ENCODE measurements around the gene DIRAS1. TPM values are rescaled to one million over a fixed set of nuclear protein-coding genes. Genes with fewer than 3 reads are reported as not detected.

The DIRAS1 gene
- total and polyA plus RNA-seq, 8 donors: 2.4 to 16.3 (median 3.4) TPM

DNA sequence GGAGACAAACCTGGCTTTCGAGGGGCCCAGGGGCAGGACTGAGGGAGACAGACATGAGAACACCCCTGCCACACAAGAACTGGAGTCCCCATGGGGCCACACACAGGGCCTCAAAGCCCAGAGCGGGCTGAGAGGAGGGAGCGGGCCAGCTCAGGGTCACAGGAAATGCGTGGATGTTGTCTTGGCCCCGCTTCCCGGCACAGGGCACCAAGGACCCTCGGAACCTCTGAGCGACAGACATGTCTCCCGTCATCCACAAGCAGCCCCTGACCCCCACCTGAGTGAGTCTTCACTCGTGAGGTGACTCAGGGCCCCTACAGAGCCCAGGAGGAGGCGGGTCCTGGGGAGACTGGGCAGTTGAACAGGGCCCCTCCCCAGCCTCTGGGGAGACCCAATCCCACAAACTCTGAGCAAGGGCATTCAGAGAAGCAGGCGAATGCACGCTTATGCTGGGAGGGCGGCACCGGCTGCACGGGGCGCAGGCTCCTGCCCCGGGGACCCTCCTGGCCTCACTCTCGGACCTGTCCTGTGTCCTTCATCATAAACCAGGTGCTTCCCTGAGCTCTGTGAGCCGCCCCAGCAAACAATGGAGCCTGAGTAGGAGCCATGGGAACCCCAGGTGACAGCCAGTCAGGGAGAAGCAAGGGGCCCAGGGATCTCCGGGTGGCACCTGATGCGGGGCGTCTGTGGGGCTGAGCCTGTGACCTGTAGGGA lies 41.8 kb upstream of the DIRAS1 start:
- FAIRE-seq (no peak), ATAC-seq (no peak), DNase-seq (no peak)
- Histone ChIP-seq H3K36me3 (peaks cover 0 to 54% (median 16%) of the 10 kb centered on the region in 3 donors), H3K27ac (no peak overlapping the region), H3K9me3 (no peaks in the 10 kb centered on the region), H3K27me3 (no peaks in the 10 kb centered on the region), H3K4me3 (no peak overlapping the region), H3K4me1 (no peaks in the 10 kb centered on the region)
- intact Hi-C loops (cut with DNase I): loop anchor here in 1 of 3 donors (10.0 kb wide), 1 partner anchor 108 kb away; no protein-coding TSS in a partner anchor
- 96 to 98% methylated on average over 23 of the region's 23 CpGs for WGBS, 2 donors
- TF ChIP-seq, protein P1, sequence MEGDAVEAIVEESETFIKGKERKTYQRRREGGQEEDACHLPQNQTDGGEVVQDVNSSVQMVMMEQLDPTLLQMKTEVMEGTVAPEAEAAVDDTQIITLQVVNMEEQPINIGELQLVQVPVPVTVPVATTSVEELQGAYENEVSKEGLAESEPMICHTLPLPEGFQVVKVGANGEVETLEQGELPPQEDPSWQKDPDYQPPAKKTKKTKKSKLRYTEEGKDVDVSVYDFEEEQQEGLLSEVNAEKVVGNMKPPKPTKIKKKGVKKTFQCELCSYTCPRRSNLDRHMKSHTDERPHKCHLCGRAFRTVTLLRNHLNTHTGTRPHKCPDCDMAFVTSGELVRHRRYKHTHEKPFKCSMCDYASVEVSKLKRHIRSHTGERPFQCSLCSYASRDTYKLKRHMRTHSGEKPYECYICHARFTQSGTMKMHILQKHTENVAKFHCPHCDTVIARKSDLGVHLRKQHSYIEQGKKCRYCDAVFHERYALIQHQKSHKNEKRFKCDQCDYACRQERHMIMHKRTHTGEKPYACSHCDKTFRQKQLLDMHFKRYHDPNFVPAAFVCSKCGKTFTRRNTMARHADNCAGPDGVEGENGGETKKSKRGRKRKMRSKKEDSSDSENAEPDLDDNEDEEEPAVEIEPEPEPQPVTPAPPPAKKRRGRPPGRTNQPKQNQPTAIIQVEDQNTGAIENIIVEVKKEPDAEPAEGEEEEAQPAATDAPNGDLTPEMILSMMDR (IDR thresholded peaks at IDR 0.05): no peak

DNA sequence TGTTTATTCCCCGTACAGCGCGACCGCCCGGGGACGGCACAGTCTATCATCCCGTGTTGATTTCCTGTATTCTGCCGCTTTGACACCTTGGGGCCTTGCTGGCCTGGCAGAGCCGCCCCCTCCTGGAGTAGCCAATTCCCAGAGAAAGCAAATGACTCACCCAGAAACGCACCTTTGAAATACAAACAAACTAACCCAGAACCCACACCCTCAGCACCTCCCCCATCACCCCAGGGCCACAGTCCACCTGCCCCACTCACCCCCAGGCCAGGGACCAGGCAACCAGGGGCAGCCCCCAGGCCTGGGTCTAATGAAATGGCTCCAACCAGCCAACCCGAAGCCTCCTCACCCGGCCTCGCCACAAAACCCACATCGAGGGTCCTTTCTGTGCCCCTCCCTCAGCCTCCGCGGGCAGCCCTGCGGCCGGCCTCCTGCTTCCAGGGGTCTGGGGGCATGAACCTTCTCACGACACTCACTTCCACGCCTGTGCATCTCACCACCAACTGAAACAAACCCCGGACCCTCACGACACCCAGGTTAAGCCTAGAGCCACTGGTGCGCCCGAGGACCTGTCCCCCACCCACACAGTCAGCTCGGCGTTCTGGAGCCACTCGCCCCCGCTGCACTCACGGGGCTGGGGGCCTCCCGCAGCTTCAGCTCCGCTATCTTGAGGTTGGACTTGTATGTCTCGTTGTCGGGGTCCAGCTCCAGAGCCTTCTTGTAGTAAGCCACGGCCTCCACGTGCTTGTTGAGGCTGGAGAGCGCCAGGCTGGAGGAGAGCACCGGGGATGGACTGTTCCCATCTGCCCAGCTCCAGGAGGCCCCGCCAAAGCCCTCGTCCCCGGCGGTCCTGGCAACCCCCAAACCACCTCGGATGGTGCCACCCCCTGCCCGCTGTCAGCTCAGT lies 41.0 kb upstream of the DIRAS1 start:
- intact Hi-C loops (cut with DNase I): loop anchor here in 1 of 3 donors (10.0 kb wide), 1 partner anchor 107 kb away; no protein-coding TSS in a partner anchor
- DNase-seq (no peak), FAIRE-seq (no peak), ATAC-seq (no peak)
- Histone ChIP-seq H3K36me3 (peaks cover 0 to 54% (median 16%) of the 10 kb centered on the region in 3 donors), H3K4me3 (no peak overlapping the region), H3K9me3 (no peaks in the 10 kb centered on the region), H3K4me1 (no peaks in the 10 kb centered on the region), H3K27me3 (no peaks in the 10 kb centered on the region), H3K27ac (no peak overlapping the region)
- TF ChIP-seq, protein P1 (IDR thresholded peaks at IDR 0.05): no peak
- WGBS, 2 donors: 93 to 96% methylated on average over 43 of the region's 43 CpGs

DNA sequence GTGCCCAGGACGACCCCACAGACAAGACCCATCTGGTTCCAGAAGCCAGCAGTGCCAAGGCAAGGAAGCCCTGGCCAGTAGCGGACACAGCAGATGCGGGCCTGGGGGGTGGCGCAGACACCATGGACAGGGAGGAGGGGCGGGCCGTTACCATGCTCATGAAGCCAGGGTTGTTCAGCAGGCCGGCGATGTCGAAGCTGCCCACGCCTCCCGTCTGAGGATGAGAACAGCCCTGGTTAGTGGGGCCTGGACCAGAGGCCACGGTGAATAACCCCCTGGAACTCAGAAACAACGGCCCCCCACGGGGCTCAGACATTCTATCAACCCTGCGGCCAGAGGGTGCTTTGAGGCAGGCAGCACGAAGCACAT lies 40.1 kb upstream of the DIRAS1 start:
- 93% methylated on average over 16 of the region's 16 CpGs for WGBS, 2 donors

DNA sequence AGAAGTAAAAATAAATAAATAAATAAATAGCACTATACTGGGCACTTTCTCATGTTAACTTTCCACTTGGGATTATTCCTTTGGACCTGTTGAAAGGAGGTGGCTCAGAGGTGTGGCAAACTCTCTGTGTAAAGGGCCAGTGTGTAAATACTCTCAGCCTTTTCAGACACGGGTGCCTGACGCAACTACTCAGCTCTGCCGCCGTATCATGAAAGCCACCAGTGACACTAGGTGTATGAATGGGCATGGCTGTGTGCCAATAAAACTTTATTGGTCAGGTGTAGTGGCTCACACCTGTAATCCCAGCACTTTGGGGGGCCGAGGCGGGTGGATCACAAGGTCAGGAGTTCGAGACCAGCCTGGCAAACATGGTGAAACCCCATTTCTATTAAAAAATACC lies 38.8 kb upstream of the DIRAS1 start:
- Histone ChIP-seq H3K4me1 (no peaks in the 10 kb centered on the region), H3K27ac (no peak overlapping the region), H3K36me3 (peaks cover 0 to 50% (median 16%) of the 10 kb centered on the region in 3 donors), H3K9me3 (no peaks in the 10 kb centered on the region), H3K4me3 (no peak overlapping the region), H3K27me3 (no peaks in the 10 kb centered on the region)
- intact Hi-C loops (cut with DNase I): loop anchor here in 2 of 3 donors (10.0 kb wide), 2 partner anchors 105 to 115 kb away; no protein-coding TSS in a partner anchor
- ATAC-seq (no peak), DNase-seq (no peak), FAIRE-seq (no peak)
- 95 to 96% methylated on average over 7 of the region's 7 CpGs for WGBS, 2 donors
- TF ChIP-seq, protein P1 (IDR thresholded peaks at IDR 0.05): no peak

More for the DNA sequence above, 40.1 kb upstream of the DIRAS1 start:
- intact Hi-C loops (cut with DNase I): loop anchor here in 1 of 3 donors (10.0 kb wide), 1 partner anchor 106 kb away; no protein-coding TSS in a partner anchor
- DNase-seq: no peak
- FAIRE-seq: no peak
- H3K4me3 ChIP-seq: no peak overlapping the region
- H3K4me1 ChIP-seq: no peaks in the 10 kb centered on the region
- TF ChIP-seq, protein P1 (IDR thresholded peaks at IDR 0.05): no peak
- no peaks in the 10 kb centered on the region for H3K9me3 ChIP-seq
- peak in 1 of 4 donors; percentile 7 for ATAC-seq
- H3K27ac ChIP-seq: no peak overlapping the region
- H3K36me3 ChIP-seq: peaks cover 0 to 54% (median 16%) of the 10 kb centered on the region in 3 donors
- H3K27me3 ChIP-seq: no peaks in the 10 kb centered on the region
